ENCODE measurements around the gene PPIE. TPM values are rescaled to one million over a fixed set of nuclear protein-coding genes. Genes with fewer than 3 reads are reported as not detected.
"Not testable (repeated sequence)": the region's sequence is repeated elsewhere in the genome, so short reads cannot be mapped to it uniquely, and the experiment has no call there.

PPIE gene
- total and polyA plus RNA-seq, 8 donors: 34.2 to 74.9 (median 68.0) TPM

DNA sequence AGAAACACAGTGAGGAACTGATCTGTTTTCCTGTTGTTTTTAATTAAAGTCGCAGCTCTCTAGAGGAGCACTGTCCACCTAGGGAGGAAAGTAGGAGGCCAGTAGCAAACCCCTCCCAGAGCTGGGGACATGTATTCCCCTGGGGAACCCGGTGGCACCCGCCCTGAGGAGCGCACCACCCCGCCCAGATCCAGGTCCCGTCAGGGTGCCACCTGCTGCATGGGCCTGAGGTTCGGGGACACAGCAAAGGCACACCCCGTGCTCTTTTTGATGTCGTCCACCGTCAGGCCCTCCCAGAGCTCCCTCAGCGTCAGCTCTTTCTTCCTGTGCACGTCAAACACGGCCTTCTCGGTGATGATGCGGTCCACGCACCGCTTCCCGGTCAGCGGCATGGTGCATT, 30.8 kb downstream of the PPIE start:
- not testable (repeated sequence) for DNase-seq

DNA sequence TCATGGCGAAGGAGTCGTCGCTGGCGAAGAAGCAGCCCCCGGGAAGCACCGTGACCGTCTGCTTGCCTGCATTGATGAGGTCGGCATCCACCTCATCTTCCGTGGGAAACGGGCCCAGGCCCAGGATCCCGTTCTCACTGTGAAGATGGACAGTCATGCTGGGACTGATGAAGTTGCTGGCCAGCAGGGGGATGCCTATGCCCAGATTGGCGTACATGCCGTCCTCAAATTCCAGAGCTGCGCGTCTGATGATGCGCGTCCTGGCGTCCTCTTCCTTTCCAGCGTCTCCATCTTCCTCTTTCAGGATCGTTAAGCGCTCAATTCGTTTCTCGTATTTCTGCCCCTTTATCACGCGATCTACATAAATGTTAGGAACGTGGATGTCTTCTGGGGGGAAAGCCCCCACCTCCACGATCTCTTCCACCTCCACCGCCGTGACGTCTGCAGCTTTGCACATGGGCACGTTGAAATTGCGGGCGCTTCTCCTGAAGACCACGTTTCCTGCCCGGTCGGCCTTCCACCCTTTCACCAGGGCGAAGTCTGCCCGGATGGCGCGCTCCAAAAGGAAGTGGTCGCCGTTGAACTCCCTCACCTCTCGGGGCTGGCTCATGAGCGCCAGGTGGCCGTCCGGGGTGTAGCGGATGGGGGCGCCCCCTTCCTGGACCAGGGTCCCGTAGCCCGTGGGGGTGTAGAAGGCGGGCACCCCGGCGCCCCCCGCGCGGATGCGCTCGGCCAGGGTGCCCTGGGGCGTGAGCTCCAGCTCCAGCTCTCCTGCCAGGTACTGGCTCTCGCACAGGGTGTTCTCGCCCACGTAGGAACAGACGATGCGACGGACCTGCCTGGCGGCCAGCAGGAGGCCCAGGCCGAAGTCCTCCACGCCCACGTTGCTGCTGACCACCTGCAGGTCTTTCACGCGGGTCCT, 31.7 kb downstream of the PPIE start:
- ATAC-seq: peak; percentile 40
- H3K4me1 ChIP-seq; DNase-seq; H3K9me3 ChIP-seq; intact Hi-C loops (cut with DNase I); H3K36me3 ChIP-seq; H3K27me3 ChIP-seq; H3K27ac ChIP-seq; H3K4me3 ChIP-seq: not testable (repeated sequence)

More for the DNA sequence above, 30.8 kb downstream of the PPIE start:
- H3K27me3 ChIP-seq; H3K36me3 ChIP-seq; H3K27ac ChIP-seq; H3K9me3 ChIP-seq; ATAC-seq; intact Hi-C loops (cut with DNase I); H3K4me3 ChIP-seq; H3K4me1 ChIP-seq: not testable (repeated sequence)

DNA sequence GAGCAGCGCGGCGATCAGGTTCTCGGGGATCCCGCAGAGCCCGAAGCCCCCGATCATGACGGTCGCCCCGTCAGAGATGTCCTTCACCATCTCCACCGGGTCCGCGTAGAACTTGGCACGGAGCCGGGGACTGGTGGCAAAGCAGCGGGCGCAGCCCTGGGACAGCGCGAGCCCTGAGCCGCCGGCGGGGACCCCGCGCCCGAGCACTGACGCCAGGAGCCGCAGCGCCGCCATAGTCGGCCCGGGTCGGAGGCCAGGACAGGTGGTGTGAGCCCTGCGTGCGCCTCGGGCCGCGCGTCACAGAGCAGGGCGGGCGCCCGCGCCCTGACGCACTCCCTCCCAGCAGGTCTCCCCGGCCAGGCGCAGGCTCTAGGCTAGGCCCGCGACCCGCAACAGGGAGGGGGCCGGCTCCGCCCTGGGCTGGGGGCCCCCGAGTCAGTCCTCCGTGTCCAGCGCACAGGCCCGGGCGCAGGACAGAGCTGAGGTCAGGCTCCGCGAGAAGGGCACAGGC, 32.4 kb downstream of the PPIE start, which contains the start of gene OXCT2:
TSS of gene OXCT2 (minus strand) at position 327 of the 511 bp plus-strand sequence. CDS start at position 234, 93 bp downstream.
- H3K4me3 ChIP-seq; H3K36me3 ChIP-seq; DNase-seq; intact Hi-C loops (cut with DNase I); H3K27me3 ChIP-seq; H3K4me1 ChIP-seq; H3K9me3 ChIP-seq; H3K27ac ChIP-seq: not testable (repeated sequence)
- peak; percentile 37 for ATAC-seq

DNA sequence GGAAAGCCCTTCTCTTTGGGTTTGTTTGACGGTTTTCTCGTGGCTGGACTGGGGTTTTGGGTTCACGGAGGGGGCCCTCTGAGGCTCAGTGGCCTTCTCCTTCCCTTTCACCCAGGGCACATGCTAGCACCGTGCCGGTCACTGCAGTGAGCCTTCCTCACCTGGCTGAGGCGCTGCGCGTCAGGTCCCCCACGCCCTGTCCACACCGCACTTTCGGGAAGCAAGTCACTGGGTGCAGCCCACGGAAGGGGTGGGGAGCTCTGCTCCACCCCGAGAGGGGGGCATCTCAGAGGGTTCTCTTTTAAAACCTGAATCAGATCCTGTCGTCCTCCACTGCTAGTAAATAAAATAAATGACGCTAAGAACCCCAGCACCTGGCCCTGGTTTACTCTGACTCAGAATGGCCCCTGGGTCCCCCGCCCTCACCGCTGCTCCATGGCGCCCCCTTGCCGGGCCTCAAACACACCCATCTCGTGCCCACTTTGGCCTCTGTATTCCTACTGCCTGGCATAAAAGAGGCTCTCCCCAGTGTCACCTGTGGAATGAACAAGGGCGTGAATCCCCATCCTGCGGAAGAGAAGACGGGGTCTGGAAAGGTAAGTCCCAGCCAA, 34.8 kb downstream of the PPIE start:
- H3K36me3 ChIP-seq; H3K4me3 ChIP-seq; H3K4me1 ChIP-seq; intact Hi-C loops (cut with DNase I); DNase-seq; ATAC-seq; H3K27ac ChIP-seq; H3K9me3 ChIP-seq: not testable (repeated sequence)
- peaks cover 3 to 11% of the 10 kb centered on the region in 2 donors for H3K27me3 ChIP-seq

DNA sequence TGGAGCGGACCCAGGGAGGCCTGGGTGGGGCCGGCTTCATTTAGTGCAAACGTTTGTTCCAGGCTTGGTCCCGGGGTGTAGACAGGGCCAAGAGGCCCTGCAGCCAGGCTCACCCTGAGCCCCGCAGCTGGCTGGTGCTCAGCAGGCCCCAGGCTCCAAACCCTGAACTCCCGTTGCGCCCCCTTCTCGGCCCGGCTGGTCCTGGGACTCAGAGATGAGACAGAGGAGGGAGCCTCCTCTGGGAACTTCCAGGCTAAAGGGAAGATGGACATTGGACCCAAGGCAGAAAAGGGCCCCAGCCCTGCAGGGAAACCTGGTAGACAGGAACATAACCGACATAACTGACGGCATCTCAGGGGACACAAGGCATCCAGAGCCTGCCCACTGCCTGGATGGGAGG, 36.5 kb downstream of the PPIE start:
- DNase-seq; H3K36me3 ChIP-seq; intact Hi-C loops (cut with DNase I); ATAC-seq; H3K4me1 ChIP-seq; H3K27ac ChIP-seq; H3K4me3 ChIP-seq; H3K9me3 ChIP-seq: not testable (repeated sequence)
- peaks cover 3 to 11% of the 10 kb centered on the region in 2 donors for H3K27me3 ChIP-seq

DNA sequence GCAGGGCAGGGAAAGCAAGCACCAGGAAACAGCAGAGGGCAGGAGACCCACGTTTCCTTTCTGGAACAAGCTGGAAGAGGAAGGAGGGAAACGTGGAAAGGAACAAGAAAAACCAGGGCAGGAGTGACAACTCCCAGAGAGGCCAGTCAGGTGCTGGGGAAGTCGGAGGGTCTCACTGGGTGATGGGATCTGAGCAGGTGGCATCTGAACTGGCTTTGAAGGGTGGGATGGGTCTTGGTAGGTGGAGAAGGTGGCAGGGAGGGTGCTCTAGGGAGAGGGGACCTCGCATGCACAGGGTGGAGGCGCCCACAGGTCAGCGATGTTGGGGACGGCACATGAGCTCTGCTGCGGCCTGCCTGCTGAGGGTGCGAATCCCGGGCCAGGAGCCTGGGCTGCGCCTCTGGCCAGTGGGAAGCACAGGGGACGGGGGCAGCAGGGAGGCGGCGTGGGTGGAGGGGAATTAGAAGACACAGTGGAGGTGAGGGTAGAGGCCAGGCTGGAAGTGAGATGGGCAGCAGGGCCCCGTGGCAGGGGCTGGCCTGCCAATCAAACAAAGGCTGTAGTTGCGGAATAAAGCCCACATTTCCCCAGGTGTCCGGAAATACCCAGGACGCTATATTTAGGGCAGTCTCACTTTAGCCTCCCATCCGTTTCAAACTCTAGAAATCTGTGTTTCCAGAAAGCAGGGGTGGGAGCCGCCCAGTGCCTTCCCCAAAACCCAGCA, 37.2 kb downstream of the PPIE start:
- H3K36me3 ChIP-seq; ATAC-seq; H3K4me3 ChIP-seq; H3K27ac ChIP-seq; DNase-seq; intact Hi-C loops (cut with DNase I); H3K4me1 ChIP-seq; H3K9me3 ChIP-seq: not testable (repeated sequence)
- peaks cover 3 to 10% of the 10 kb centered on the region in 2 donors for H3K27me3 ChIP-seq

DNA sequence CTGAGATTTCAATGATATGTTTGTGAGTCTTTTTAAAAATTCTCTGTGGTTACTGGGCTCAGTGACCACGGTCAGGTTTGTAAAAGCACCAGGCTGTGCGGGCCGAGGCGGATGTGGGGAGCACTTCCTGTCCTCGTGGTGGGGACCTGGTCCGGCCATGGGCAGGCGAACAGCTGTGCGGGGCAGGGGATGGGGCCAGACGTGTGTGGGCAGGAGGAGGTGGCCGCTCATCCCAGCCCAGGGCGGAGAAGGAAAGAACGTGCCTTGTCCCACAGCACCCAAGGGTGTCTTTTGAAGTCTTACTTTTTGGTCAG, 37.7 kb downstream of the PPIE start:
- TF ChIP-seq, protein P1, sequence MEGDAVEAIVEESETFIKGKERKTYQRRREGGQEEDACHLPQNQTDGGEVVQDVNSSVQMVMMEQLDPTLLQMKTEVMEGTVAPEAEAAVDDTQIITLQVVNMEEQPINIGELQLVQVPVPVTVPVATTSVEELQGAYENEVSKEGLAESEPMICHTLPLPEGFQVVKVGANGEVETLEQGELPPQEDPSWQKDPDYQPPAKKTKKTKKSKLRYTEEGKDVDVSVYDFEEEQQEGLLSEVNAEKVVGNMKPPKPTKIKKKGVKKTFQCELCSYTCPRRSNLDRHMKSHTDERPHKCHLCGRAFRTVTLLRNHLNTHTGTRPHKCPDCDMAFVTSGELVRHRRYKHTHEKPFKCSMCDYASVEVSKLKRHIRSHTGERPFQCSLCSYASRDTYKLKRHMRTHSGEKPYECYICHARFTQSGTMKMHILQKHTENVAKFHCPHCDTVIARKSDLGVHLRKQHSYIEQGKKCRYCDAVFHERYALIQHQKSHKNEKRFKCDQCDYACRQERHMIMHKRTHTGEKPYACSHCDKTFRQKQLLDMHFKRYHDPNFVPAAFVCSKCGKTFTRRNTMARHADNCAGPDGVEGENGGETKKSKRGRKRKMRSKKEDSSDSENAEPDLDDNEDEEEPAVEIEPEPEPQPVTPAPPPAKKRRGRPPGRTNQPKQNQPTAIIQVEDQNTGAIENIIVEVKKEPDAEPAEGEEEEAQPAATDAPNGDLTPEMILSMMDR (IDR thresholded peaks at IDR 0.05): no peak
- ATAC-seq: no peak

DNA sequence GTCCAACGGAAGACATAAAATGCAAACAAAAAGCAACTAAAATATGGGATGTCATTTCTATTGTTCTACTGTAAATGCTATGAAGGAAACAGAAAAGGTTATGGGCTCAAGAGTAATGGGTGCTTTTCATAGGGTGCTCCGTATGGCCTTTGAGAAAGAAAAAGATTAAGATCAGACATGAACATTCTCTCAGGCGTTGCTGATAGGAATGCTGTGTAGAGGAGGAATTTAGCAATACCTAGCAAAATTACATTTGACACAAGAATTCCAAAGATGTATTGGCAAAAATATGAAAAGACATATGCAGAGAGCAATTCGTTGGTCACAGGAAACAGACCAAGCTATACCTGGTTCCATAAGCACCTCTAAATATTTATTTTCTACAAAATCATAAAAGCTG, 38.2 kb downstream of the PPIE start:
- no peak for DNase-seq
- TF ChIP-seq, protein P1 (IDR thresholded peaks at IDR 0.05): no peak
- Histone ChIP-seq H3K36me3 (no peaks in the 10 kb centered on the region), H3K27ac (no peak overlapping the region), H3K4me3 (no peak overlapping the region), H3K4me1 (no peaks in the 10 kb centered on the region), H3K27me3 (peaks cover 0 to 3% of the 10 kb centered on the region in 2 donors), H3K9me3 (no peaks in the 10 kb centered on the region)
- no peak for ATAC-seq
- intact Hi-C loops (cut with DNase I): no loop called here

More for the DNA sequence above, 37.7 kb downstream of the PPIE start:
- H3K27me3 ChIP-seq: peaks cover 0 to 5% of the 10 kb centered on the region in 2 donors
- H3K4me1 ChIP-seq: no peaks in the 10 kb centered on the region
- DNase-seq: peak in 1 of 4 donors; percentile 72
- H3K9me3 ChIP-seq: no peaks in the 10 kb centered on the region
- no peaks in the 10 kb centered on the region for H3K36me3 ChIP-seq
- H3K27ac ChIP-seq: no peak overlapping the region
- intact Hi-C loops (cut with DNase I): no loop called here
- no peak overlapping the region for H3K4me3 ChIP-seq
